ENCODE data around the gene CHCHD3.

CHCHD3 gene

DNA sequence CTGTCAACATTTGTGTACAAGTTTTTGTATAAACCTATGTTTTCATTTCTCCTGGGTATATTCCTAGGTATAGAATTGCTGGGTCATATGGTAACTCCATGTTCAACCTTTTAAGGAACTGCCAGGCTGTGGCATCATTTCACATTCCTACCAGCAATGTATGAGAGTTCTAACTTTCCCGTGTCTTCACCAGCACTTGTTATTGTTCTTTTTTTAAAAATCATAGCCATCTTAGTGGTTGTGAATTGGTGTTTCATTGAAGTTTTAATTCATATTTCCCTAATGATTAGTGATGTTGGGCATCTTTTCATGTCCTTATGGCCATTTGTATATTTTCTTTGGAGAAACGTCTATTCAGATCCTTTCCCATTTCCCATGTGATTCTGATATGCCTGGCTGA is 312.6 kb downstream of the CHCHD3 start:
- DNase-seq (ENCODE audit: low spot score) = no peak

DNA sequence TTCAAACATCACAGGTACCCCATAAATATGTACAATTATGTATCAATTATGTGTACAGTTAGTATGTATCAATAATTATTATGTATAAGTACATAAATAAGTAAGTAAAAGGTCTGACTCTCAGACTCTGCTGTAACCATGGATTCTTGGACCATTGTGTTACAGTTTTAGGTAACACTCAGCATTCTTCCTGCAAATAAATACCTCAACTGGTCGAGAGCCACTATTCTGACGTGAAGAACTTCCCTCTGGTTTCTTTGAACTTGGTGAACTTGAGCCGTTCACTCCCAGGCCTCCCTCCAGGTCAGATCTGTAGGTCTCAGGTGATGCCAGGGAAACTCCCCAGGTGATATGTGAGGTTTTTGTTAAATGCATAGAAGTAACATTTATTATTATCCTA is 313.8 kb downstream of the CHCHD3 start:
- no peak for DNase-seq (ENCODE audit: low spot score)

GRCh38 chr7:132767378-132767777 is 314.5 kb downstream of the CHCHD3 start:
- DNase-seq (ENCODE audit: low spot score) = no peak

- DNase-seq (ENCODE audit: low spot score) = no peak
Measured at GRCh38 chr7:132766660-132767059, 315.2 kb downstream of the CHCHD3 start.

DNA sequence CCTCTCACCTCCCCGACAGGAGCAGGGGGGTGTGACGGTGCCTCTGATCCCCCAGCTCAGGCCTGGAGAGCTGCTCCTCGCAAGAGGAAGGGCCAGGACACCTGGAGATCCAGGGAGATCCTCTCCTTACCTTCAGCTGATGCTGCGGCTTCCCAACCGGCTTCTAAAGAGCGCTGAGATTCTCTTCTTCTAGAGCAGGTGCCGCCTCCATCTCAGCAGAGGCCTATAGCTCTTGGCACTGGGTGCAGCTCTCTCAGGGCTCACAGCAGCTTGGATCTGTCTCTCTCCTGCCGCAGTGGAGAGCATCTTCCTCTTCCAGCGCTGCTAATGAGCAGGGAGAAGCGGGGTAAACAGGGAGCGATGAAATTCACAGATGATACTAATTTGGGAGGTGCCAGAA is 316.0 kb downstream of the CHCHD3 start:
- no peak for DNase-seq (ENCODE audit: low spot score)

GRCh38 chr7:132764762-132765161 is 317.1 kb downstream of the CHCHD3 start:
- no peak for DNase-seq (ENCODE audit: low spot score)

- no peak for DNase-seq (ENCODE audit: low spot score)
Measured at GRCh38 chr7:132760866-132761265, 321.0 kb downstream of the CHCHD3 start.

GRCh38 chr7:132760244-132760623 is 321.7 kb downstream of the CHCHD3 start:
- DNase-seq (ENCODE audit: low spot score) = no peak

DNA sequence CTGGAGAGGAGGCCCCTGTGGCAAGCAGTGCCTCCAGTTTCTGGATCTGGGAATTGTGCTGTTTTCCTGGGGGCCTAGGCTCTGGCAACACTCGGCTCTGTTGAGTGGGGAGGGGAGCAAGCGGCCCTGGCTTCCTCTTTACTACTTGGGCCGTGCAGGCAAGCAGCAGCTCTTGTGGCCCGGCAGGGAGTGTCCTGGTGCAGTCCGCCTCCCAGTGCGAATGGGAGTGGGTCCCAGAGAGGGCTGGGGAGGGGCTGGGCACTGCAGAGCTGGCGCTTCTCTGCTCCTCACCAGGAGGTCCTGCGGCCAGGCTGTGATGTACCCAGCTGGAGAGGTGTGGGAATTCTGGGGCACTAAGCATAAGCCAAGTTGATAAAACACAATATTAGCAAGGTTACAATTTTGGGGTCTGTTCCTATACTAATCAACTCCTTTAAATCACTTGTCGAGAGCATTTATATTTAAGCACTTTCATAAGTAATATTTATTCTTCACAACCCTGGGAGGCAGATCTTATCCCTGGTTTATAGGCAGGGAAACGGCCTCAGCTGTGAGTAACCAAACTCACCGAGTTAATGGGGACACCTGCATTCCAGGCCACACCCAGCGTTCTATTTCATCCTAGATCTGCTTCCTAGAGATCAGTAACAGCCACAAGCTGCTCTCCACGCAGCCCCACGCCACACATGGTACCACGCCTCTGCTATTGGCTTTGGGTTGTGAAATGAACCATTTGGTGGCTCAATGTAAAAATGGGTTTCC is 322.2 kb downstream of the CHCHD3 start:
- DNase-seq (ENCODE audit: low spot score) = no peak

DNA sequence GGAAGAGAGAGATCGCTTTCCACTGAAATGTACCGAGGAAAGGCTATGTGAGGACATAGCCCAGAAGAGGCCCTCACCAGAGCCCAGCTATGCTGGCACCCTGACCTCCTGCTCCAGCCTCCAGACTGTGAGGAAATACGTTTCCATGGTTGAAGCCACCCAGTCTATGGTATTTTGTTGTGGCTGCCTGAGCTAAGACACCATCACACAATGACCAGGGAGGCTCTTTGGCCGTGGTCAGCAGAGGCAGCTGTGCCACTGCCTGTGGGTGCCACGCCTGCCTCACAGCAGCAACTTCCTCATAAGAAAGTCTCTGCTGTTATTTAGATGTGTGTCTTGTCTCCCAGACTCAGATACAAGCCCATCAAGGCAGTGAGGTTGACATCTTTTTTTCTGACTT is 322.9 kb downstream of the CHCHD3 start:
- DNase-seq (ENCODE audit: low spot score) = no peak

GRCh38 chr7:132757783-132758182 is 324.1 kb downstream of the CHCHD3 start:
- DNase-seq (ENCODE audit: low spot score) = no peak

GRCh38 chr7:132756484-132756990 is 325.4 kb downstream of the CHCHD3 start:
- DNase-seq (ENCODE audit: low spot score) = no peak

DNA sequence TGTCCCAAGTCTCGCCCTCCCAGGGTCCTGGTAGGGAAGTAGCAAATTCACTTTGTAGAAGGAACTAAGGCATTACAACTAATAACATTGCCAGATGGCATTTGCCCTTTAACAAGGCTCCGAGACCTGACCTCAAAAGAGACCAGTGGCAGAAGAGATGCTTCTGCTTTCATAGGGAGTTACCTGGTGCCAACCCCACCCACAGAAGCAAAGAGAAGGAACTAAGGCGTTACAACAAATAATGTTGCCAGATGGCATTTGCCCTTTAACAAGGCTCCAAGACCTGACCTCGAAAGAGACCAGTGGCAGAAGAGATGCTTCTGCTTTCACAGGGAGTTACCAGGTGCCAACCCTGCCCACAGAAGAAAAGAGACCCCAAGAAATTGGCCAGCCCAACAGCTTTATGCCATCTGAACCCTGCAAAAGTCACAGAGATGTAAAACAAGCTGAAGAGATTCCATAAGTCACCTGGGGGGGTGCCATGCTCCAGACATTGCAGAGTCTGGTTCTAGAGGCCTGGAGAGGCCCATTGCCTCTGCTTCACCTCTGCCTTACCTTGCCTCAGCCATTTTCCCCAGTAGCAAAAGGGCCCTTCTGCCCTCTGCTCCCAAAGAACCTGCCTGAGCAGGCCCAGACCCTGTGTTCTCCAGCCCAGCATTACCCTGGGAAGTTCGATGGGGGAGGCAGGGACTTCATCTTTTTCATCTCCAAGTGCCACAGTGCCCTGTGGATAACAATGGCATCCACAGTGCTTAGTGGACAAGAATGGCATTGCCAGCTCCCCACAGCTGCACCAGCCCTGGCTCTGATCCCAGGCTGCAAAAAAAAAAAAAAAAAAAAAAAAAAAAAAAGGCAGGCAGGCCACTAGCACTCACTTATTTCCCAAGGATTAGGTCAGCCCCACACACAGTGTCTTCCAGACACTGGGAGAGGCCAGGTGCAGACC is 326.1 kb downstream of the CHCHD3 start:
- peak; percentile 24 for DNase-seq (ENCODE audit: low spot score)

DNA sequence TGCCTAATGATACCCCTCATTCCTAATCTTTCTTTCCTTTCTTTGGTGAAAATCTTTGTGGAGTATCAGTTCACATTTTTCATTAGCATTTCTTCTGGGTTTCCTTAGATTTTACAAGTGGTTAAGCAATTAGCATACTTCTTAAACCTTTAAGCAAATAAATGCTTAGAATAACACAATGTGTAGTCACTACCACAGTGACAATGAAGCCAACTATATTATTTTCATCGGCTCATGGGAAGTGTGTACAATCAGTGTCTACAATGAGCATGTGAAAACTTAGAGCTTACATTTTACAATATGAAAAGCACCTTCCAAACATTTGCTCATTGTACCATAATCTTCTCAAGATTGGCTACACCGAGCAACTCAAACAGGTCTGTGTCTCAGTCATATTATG is 329.5 kb downstream of the CHCHD3 start:
- DNase-seq (ENCODE audit: low spot score) = no peak

GRCh38 chr7:132751244-132751647 is 330.6 kb downstream of the CHCHD3 start:
- no peak for DNase-seq (ENCODE audit: low spot score)

GRCh38 chr7:132750530-132751217 is 331.2 kb downstream of the CHCHD3 start:
- DNase-seq (ENCODE audit: low spot score) = no peak

DNA sequence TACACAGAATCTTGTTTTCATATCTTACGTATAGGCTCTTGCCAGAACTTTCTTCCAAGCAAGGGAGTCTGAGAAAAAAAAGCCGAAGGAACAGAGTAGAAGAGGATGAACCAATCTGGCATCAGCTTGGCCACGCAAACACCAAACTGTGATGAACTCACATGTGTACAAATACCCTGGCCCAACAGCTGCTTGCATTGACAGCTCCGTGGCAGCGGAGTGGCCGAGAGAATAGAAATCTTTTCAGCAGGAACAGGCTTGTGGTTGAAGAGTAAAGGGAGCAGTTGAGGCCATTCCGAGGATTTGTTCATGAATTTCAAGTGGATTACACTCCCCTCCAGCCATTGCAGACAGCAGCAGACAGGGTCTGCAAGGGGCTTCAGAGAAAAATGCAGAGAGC is 331.8 kb downstream of the CHCHD3 start:
- DNase-seq (ENCODE audit: low spot score) = no peak

GRCh38 chr7:132745510-132745909 is 336.4 kb downstream of the CHCHD3 start:
- DNase-seq (ENCODE audit: low spot score) = no peak

- no peak for DNase-seq (ENCODE audit: low spot score)
Measured at GRCh38 chr7:132743974-132744373, 337.9 kb downstream of the CHCHD3 start.

- DNase-seq (ENCODE audit: low spot score) = peak; percentile 35
Measured at GRCh38 chr7:132742189-132742612, 339.7 kb downstream of the CHCHD3 start.

DNA sequence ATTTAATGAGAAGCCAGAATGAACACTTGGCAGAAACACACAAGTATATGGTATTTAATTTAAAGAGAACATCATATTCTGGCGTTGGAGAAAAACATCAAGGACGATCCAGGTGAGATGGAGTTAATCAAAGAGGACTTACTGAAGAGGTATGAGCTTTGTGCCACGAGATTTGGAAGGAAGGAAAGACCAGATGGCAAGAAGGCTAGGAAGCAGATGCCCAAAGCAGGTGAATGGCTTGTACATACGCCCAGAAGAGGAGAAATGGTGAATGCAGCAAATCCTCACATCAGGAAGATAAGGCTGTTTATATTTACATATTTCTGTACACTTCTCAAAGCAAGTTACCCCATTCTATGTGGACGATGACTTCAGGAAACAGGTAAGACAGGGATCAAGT is 341.7 kb downstream of the CHCHD3 start:
- DNase-seq (ENCODE audit: low spot score) = no peak

DNA sequence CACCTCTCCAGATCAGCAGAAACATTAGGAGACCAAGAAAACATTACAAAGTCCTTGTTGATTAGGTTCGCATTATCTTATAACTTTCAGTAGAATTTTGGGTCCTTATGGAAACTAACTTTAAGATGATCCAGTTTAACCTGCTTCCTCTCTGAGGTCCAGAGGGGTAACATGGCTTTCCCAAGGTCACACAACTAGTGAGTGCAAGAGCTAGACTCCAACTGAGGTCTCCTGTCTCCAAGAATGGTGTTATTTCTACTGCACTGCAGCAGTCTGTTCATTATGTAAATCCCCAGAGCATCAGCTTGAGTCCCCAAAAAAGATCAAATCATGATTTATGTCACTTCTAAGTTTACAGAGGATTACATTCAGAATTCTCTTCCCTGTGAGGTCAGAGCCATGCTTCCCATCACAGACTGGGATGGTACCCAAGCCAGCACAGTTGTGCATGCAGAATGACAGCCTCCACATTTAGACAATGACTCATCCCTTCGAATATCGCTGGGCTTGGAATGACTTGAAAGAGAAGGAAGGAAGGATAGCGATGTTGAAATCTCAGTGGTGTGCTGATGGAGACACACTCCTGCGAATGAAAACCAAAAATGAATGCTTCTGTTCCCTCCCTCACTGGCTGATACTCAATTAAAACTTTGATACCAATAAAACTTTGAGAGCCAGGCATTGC is 342.5 kb downstream of the CHCHD3 start:
- peak; percentile 67 for DNase-seq (ENCODE audit: low spot score)

Data from AG08396 (cell line).